ENCODE results near the gene CIAO2B. TPM values are rescaled to one million over a fixed set of nuclear protein-coding genes. Genes with fewer than 3 reads are reported as not detected.

Gene CIAO2B
- total and polyA plus RNA-seq, 9 donors = 89.1 to 115 (median 94.2) TPM

DNA sequence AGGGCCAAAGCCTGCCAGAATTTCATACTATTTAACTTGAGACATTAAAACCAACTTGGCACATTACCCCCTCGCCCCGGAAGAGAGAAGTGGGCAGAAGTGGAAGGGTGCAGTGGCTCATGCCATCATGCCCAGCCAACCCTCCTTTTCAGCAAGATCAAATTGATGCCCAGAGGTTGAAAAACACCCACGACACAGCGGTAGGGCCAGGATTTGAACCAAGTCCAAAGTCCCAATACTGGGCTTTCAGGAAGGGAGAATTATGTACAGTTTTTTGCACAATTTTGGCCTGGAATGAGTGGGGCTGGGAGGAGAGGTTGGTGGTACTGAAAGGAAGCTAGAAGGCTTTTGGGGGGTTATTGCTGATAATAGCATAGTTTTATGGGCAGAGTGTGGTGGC, 42.8 kb downstream of the CIAO2B start:
- H3K27me3 ChIP-seq (ENCODE audit: control insufficient read depth, insufficient read depth, low read length) = no peaks in the 10 kb centered on the region
- 94% methylated on average over 2 of the region's 4 CpGs for WGBS (ENCODE audit: insufficient coverage)
- H3K36me3 ChIP-seq (ENCODE audit: control insufficient read depth, insufficient read depth, low read length) = peaks cover 3% of the 10 kb centered on the region
- no peaks in the 10 kb centered on the region for H3K9me3 ChIP-seq (replicated peaks; ENCODE audit: control insufficient read depth, low read depth, low read length)
- H3K4me3 ChIP-seq (ENCODE audit: low read length) = no peak overlapping the region
- no peak overlapping the region for H3K27ac ChIP-seq (ENCODE audit: low read length)
- peaks cover 4% of the 10 kb centered on the region for H3K4me1 ChIP-seq (ENCODE audit: control insufficient read depth, insufficient read depth, low read length)
- DNase-seq = no peak

- Histone ChIP-seq H3K27ac (ENCODE audit: low read length) (no peak overlapping the region), H3K4me1 (ENCODE audit: control insufficient read depth, insufficient read depth, low read length) (peaks cover 4% of the 10 kb centered on the region), H3K4me3 (ENCODE audit: low read length) (no peak overlapping the region), H3K9me3 (replicated peaks; ENCODE audit: control insufficient read depth, low read depth, low read length) (no peaks in the 10 kb centered on the region), H3K27me3 (ENCODE audit: control insufficient read depth, insufficient read depth, low read length) (no peaks in the 10 kb centered on the region), H3K36me3 (ENCODE audit: control insufficient read depth, insufficient read depth, low read length) (peaks cover 3% of the 10 kb centered on the region)
- DNase-seq = no peak
- no CpG with 5 or more reads among the region's 2 CpGs for WGBS (ENCODE audit: insufficient coverage)
Observed at GRCh38 chr16:66890799-66891198, 43.4 kb downstream of the CIAO2B start.

- Histone ChIP-seq H3K36me3 (ENCODE audit: control insufficient read depth, insufficient read depth, low read length) (peaks cover 14% of the 10 kb centered on the region), H3K9me3 (replicated peaks; ENCODE audit: control insufficient read depth, low read depth, low read length) (no peaks in the 10 kb centered on the region), H3K27ac (ENCODE audit: low read length) (no peak overlapping the region), H3K4me3 (ENCODE audit: low read length) (no peak overlapping the region), H3K27me3 (ENCODE audit: control insufficient read depth, insufficient read depth, low read length) (no peaks in the 10 kb centered on the region), H3K4me1 (ENCODE audit: control insufficient read depth, insufficient read depth, low read length) (no peaks in the 10 kb centered on the region)
- no CpG with 5 or more reads among the region's 4 CpGs for WGBS (ENCODE audit: insufficient coverage)
- DNase-seq = no peak
Observed at GRCh38 chr16:66889622-66890021, 44.6 kb downstream of the CIAO2B start.

DNA sequence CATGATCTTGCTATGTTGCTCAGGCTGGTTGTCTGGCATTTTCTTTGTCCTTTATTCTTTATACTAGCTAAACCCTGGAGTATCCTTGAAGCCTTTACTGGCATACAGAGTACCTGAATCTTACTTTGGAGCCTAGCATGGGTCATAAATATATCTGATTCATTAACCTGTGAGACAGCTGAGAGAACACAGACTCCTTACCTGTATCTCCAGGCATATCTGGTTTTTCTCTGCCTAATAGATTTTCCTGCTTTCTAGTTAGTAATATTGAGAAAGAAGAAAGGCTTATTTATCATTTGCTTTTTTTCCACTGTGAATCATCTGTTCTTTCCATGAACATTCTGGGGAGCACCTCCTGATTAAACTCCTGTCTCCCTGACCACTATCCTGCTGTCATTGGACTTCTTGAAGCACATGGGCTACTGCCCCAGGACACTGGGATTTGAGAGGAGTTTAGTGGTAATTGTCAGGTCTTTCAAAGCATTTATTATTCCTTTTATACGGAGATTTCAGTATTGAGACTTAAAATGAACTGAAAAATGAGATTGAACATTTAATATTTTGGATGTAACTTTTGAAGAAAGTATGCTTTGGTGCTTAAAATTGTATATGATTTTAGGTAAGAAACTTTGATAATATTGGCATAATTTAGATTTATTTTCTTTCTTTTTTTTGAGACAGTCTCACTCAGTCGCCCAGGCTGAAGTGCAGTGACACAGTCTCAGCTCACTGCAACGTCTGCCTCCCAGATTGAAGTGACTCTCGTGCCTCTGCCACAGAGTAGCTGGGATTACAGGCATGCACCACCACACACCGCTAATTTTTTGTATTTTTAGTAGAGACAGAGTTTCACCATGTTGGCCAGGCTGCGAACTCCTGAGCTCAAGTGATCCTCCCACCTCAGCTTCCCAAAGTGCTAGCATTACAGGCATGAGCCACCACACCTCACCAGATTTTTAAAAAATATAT, 45.3 kb downstream of the CIAO2B start:
- Histone ChIP-seq H3K27ac (ENCODE audit: low read length) (no peak overlapping the region), H3K9me3 (replicated peaks; ENCODE audit: control insufficient read depth, low read depth, low read length) (no peaks in the 10 kb centered on the region), H3K36me3 (ENCODE audit: control insufficient read depth, insufficient read depth, low read length) (peaks cover 19% of the 10 kb centered on the region), H3K4me3 (ENCODE audit: low read length) (no peak overlapping the region), H3K27me3 (ENCODE audit: control insufficient read depth, insufficient read depth, low read length) (no peaks in the 10 kb centered on the region), H3K4me1 (ENCODE audit: control insufficient read depth, insufficient read depth, low read length) (no peaks in the 10 kb centered on the region)
- 92% methylated on average over 2 of the region's 6 CpGs for WGBS (ENCODE audit: insufficient coverage)
- DNase-seq = no peak

- DNase-seq = no peak
Observed at GRCh38 chr16:66886914-66887313, 47.3 kb downstream of the CIAO2B start.

DNA sequence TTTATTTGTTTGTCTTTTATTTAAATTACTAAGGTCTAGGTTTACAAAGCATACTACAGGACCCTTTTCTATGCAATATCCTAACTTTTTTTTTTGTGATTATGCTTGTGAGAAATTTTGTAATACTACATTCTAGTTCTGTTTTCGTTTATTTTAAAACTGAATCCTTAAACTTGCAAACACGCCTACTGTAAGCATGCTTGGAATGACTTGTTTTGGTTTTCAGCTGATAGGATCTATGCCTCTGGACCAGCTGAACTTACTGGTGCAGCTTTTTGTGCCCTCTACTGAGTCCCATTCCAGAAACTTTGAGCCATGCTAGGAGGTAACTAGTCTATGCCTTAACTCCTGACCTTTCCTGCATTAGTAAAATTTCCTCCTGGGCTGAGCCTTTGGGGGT, 47.9 kb downstream of the CIAO2B start:
- Histone ChIP-seq H3K4me1 (ENCODE audit: control insufficient read depth, insufficient read depth, low read length) (no peaks in the 10 kb centered on the region), H3K27ac (ENCODE audit: low read length) (no peak overlapping the region), H3K36me3 (ENCODE audit: control insufficient read depth, insufficient read depth, low read length) (peaks cover 19% of the 10 kb centered on the region), H3K4me3 (ENCODE audit: low read length) (no peak overlapping the region), H3K27me3 (ENCODE audit: control insufficient read depth, insufficient read depth, low read length) (no peaks in the 10 kb centered on the region), H3K9me3 (replicated peaks; ENCODE audit: control insufficient read depth, low read depth, low read length) (no peaks in the 10 kb centered on the region)
- no peak for DNase-seq
- no CpG with 5 or more reads among the region's 2 CpGs for WGBS (ENCODE audit: insufficient coverage)

More at GRCh38 chr16:66886914-66887313, 47.3 kb downstream of the CIAO2B start:
- H3K9me3 ChIP-seq (replicated peaks; ENCODE audit: control insufficient read depth, low read depth, low read length) = no peaks in the 10 kb centered on the region
- no peak overlapping the region for H3K27ac ChIP-seq (ENCODE audit: low read length)
- H3K4me1 ChIP-seq (ENCODE audit: control insufficient read depth, insufficient read depth, low read length) = no peaks in the 10 kb centered on the region
- 95% methylated on average over 3 of the region's 3 CpGs for WGBS (ENCODE audit: insufficient coverage)
- H3K4me3 ChIP-seq (ENCODE audit: low read length) = no peak overlapping the region
- H3K27me3 ChIP-seq (ENCODE audit: control insufficient read depth, insufficient read depth, low read length) = no peaks in the 10 kb centered on the region
- peaks cover 19% of the 10 kb centered on the region for H3K36me3 ChIP-seq (ENCODE audit: control insufficient read depth, insufficient read depth, low read length)

DNA sequence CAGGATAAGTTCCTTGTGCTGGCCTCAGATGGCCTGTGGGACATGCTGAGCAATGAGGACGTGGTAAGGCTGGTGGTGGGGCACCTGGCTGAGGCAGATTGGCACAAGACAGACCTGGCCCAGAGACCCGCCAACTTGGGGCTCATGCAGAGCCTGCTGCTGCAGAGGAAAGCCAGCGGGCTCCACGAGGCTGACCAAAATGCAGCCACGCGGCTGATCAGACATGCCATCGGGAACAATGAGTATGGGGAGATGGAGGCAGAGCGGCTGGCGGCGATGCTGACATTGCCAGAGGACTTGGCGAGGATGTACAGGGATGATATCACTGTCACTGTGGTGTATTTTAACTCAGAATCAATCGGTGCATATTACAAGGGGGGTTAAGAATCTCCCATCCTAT, 48.7 kb downstream of the CIAO2B start:
- Histone ChIP-seq H3K36me3 (ENCODE audit: control insufficient read depth, insufficient read depth, low read length) (peaks cover 19% of the 10 kb centered on the region), H3K4me3 (ENCODE audit: low read length) (no peak overlapping the region), H3K4me1 (ENCODE audit: control insufficient read depth, insufficient read depth, low read length) (peaks cover 6% of the 10 kb centered on the region), H3K9me3 (replicated peaks; ENCODE audit: control insufficient read depth, low read depth, low read length) (no peaks in the 10 kb centered on the region), H3K27me3 (ENCODE audit: control insufficient read depth, insufficient read depth, low read length) (peaks cover 5% of the 10 kb centered on the region), H3K27ac (ENCODE audit: low read length) (no peak overlapping the region)
- DNase-seq = no peak
- WGBS (ENCODE audit: insufficient coverage) = 92% methylated on average over 7 of the region's 12 CpGs

DNA sequence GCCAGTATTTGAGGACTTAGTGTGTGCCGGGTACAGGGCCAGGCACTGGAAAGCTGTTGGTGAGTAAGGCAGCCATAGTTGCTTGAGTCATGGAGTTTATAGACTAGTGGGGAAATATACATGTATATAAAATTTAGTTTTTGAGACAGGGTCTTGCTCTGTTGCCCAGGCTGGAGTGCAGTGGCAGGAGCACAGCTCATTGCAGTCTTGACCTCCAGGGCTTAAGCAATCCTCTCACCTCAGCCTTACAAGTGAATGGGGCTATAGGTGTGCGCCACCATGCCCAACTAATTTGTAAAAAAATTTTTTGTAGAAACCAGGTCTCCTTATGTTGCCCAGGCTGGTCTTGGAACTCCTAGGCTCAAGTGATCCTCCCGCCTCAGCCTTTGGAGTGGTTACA, 51.5 kb downstream of the CIAO2B start:
- H3K27me3 ChIP-seq (ENCODE audit: control insufficient read depth, insufficient read depth, low read length) = peaks cover 21% of the 10 kb centered on the region
- WGBS (ENCODE audit: insufficient coverage) = 100% methylated on average over 1 of the region's 3 CpGs
- H3K9me3 ChIP-seq (replicated peaks; ENCODE audit: control insufficient read depth, low read depth, low read length) = no peaks in the 10 kb centered on the region
- H3K4me3 ChIP-seq (ENCODE audit: low read length) = no peak overlapping the region
- H3K36me3 ChIP-seq (ENCODE audit: control insufficient read depth, insufficient read depth, low read length) = peaks cover 19% of the 10 kb centered on the region
- peaks cover 13% of the 10 kb centered on the region for H3K4me1 ChIP-seq (ENCODE audit: control insufficient read depth, insufficient read depth, low read length)
- DNase-seq = no peak
- H3K27ac ChIP-seq (ENCODE audit: low read length) = no peak overlapping the region

Other genes with a start within 250 kb of the CIAO2B start
- gene CMTM4, start 237.7 kb downstream of the CIAO2B start, total RNA-seq = 8.1 TPM
- 10 to 100 TPM in 5 of 8 donors, 1 to 10 TPM in 3; 7.5 to 15.5 (median 10.5) TPM for gene CMTM4, start 237.7 kb downstream of the CIAO2B start, polyA plus RNA-seq (ENCODE audit: insufficient read depth in 1 of 8, insufficient read length in 8 of 8, low replicate concordance in 1 of 8)
- gene DYNC1LI2, start 182.8 kb downstream of the CIAO2B start, total RNA-seq = 76.3 TPM
- 100 to 1,000 TPM in 1 of 8 donors, 10 to 100 TPM in 7; 61.0 to 102 (median 78.8) TPM for gene DYNC1LI2, start 182.8 kb downstream of the CIAO2B start, polyA plus RNA-seq (ENCODE audit: insufficient read depth in 1 of 8, insufficient read length in 8 of 8, low replicate concordance in 1 of 8)
- not detected for gene TERB1, start 132.8 kb downstream of the CIAO2B start, total RNA-seq
- gene TERB1, start 132.8 kb downstream of the CIAO2B start, polyA plus RNA-seq (ENCODE audit: insufficient read depth in 1 of 8, insufficient read length in 8 of 8, low replicate concordance in 1 of 8) = under 1 TPM in 3 of 8 donors, not detected in 5; 0.10 to 0.21 (median 0.11) TPM
- gene NAE1, start 103.4 kb downstream of the CIAO2B start, total RNA-seq = 41.8 TPM
- 10 to 100 TPM; 32.8 to 47.3 (median 40.1) TPM for gene NAE1, start 103.4 kb downstream of the CIAO2B start, polyA plus RNA-seq (ENCODE audit: insufficient read depth in 1 of 8, insufficient read length in 8 of 8, low replicate concordance in 1 of 8)
- not detected for gene CA7, start 90.0 kb downstream of the CIAO2B start, total RNA-seq
- under 1 TPM in 1 of 8 donors, not detected in 7; 0.12 TPM for gene CA7, start 90.0 kb downstream of the CIAO2B start, polyA plus RNA-seq (ENCODE audit: insufficient read depth in 1 of 8, insufficient read length in 8 of 8, low replicate concordance in 1 of 8)
- gene PDP2, start 53.9 kb downstream of the CIAO2B start, total RNA-seq = 2.7 TPM
- gene PDP2, start 53.9 kb downstream of the CIAO2B start, polyA plus RNA-seq (ENCODE audit: insufficient read depth in 1 of 8, insufficient read length in 8 of 8, low replicate concordance in 1 of 8) = 1 to 10 TPM; 1.9 to 2.6 (median 2.3) TPM
- gene CDH16, start 15.5 kb downstream of the CIAO2B start, total RNA-seq = 0.04 TPM
- 1 to 10 TPM in 1 of 8 donors, under 1 TPM in 5, not detected in 2; 0.08 to 1.7 (median 0.13) TPM for gene CDH16, start 15.5 kb downstream of the CIAO2B start, polyA plus RNA-seq (ENCODE audit: insufficient read depth in 1 of 8, insufficient read length in 8 of 8, low replicate concordance in 1 of 8)
- 7.3 TPM for gene RRAD, start 8.9 kb downstream of the CIAO2B start, total RNA-seq
- gene RRAD, start 8.9 kb downstream of the CIAO2B start, polyA plus RNA-seq (ENCODE audit: insufficient read depth in 1 of 8, insufficient read length in 8 of 8, low replicate concordance in 1 of 8) = 10 to 100 TPM in 3 of 8 donors, 1 to 10 TPM in 5; 6.0 to 10.7 (median 9.1) TPM
- gene CES2, start 1.1 kb upstream of the CIAO2B start, total RNA-seq = 26.1 TPM
- 10 to 100 TPM; 27.2 to 36.2 (median 31.4) TPM for gene CES2, start 1.1 kb upstream of the CIAO2B start, polyA plus RNA-seq (ENCODE audit: insufficient read depth in 1 of 8, insufficient read length in 8 of 8, low replicate concordance in 1 of 8)
- 0.22 TPM for gene CES3, start 26.9 kb upstream of the CIAO2B start, total RNA-seq
- 1 to 10 TPM in 1 of 8 donors, under 1 TPM in 7; 0.05 to 1.3 (median 0.34) TPM for gene CES3, start 26.9 kb upstream of the CIAO2B start, polyA plus RNA-seq (ENCODE audit: insufficient read depth in 1 of 8, insufficient read length in 8 of 8, low replicate concordance in 1 of 8)
- gene CES4A, start 54.2 kb upstream of the CIAO2B start, total RNA-seq = 2.4 TPM
- 1 to 10 TPM; 1.5 to 5.3 (median 3.2) TPM for gene CES4A, start 54.2 kb upstream of the CIAO2B start, polyA plus RNA-seq (ENCODE audit: insufficient read depth in 1 of 8, insufficient read length in 8 of 8, low replicate concordance in 1 of 8)
- 40.7 TPM for gene CBFB, start 94.7 kb upstream of the CIAO2B start, total RNA-seq
- 10 to 100 TPM; 31.6 to 70.3 (median 42.3) TPM for gene CBFB, start 94.7 kb upstream of the CIAO2B start, polyA plus RNA-seq (ENCODE audit: insufficient read depth in 1 of 8, insufficient read length in 8 of 8, low replicate concordance in 1 of 8)
- gene PHAF1, start 175.5 kb upstream of the CIAO2B start, total RNA-seq = 12.9 TPM
- gene PHAF1, start 175.5 kb upstream of the CIAO2B start, polyA plus RNA-seq (ENCODE audit: insufficient read depth in 1 of 8, insufficient read length in 8 of 8, low replicate concordance in 1 of 8) = 10 to 100 TPM; 16.2 to 22.2 (median 18.1) TPM
- 15.6 TPM for gene B3GNT9, start 216.6 kb upstream of the CIAO2B start, total RNA-seq
- 10 to 100 TPM in 6 of 8 donors, 1 to 10 TPM in 2; 7.7 to 18.8 (median 12.3) TPM for gene B3GNT9, start 216.6 kb upstream of the CIAO2B start, polyA plus RNA-seq (ENCODE audit: insufficient read depth in 1 of 8, insufficient read length in 8 of 8, low replicate concordance in 1 of 8)
- gene TRADD, start 225.5 kb upstream of the CIAO2B start, total RNA-seq = 4.7 TPM
- gene TRADD, start 225.5 kb upstream of the CIAO2B start, polyA plus RNA-seq (ENCODE audit: insufficient read depth in 1 of 8, insufficient read length in 8 of 8, low replicate concordance in 1 of 8) = 1 to 10 TPM; 3.7 to 4.9 (median 4.2) TPM
- 2.1 TPM for gene FBXL8, start 225.6 kb upstream of the CIAO2B start, total RNA-seq
- gene FBXL8, start 225.6 kb upstream of the CIAO2B start, polyA plus RNA-seq (ENCODE audit: insufficient read depth in 1 of 8, insufficient read length in 8 of 8, low replicate concordance in 1 of 8) = 1 to 10 TPM; 1.2 to 3.1 (median 2.2) TPM
- gene HSF4, start 230.3 kb upstream of the CIAO2B start, total RNA-seq = 3.0 TPM
- gene HSF4, start 230.3 kb upstream of the CIAO2B start, polyA plus RNA-seq (ENCODE audit: insufficient read depth in 1 of 8, insufficient read length in 8 of 8, low replicate concordance in 1 of 8) = 1 to 10 TPM; 2.1 to 4.7 (median 3.5) TPM
- 14.7 TPM for gene NOL3, start 236.1 kb upstream of the CIAO2B start, total RNA-seq
- 10 to 100 TPM; 18.4 to 44.7 (median 25.3) TPM for gene NOL3, start 236.1 kb upstream of the CIAO2B start, polyA plus RNA-seq (ENCODE audit: insufficient read depth in 1 of 8, insufficient read length in 8 of 8, low replicate concordance in 1 of 8)
- 8.6 TPM for gene MATCAP1, start 249.6 kb upstream of the CIAO2B start, total RNA-seq
- 10 to 100 TPM; 13.3 to 25.9 (median 21.1) TPM for gene MATCAP1, start 249.6 kb upstream of the CIAO2B start, polyA plus RNA-seq (ENCODE audit: insufficient read depth in 1 of 8, insufficient read length in 8 of 8, low replicate concordance in 1 of 8)